DND-41 (cell line): Measurements from ENCODE around the gene NUP85.

Experiments
- EZH2 ChIP-seq: IDR thresholded peaks from 3 replicates; pipeline ENCODE4 v1.6.1; 2012; ENCODE audit warnings: borderline replicate concordance, low read depth, mild to moderate bottlenecking, moderate library complexity, low read length, inconsistent platforms; ENCODE audit not compliant: severe bottlenecking
- TF ChIP-seq, protein P1 (sequence below): IDR thresholded peaks from 2 replicates; pipeline ENCODE4 v1.5.1; 2012; ENCODE audit warnings: borderline replicate concordance, low read length, moderate library complexity, mild to moderate bottlenecking; ENCODE audit not compliant: poor library complexity, severe bottlenecking; ENCODE audit errors: extremely low read depth

DNA sequence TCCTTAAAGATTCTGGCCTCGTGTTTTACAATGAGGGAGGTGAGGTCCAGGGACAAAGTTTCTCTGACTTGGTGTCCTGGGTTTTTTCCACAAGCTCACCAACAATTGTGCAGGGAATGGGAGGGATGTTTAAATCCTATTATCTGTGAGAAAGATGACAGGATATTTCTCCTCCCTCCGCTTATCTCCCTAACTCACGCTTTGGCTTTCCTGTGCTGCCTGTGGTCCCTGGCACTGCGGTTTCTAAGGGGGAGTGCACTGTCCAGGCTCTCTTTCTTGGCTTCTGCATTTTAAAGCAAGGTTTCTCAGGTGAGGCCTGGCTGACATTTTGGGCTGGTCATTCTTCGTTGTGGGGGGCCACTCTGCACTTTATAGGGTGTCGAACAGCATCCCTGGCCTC lies 39.5 kb downstream of the NUP85 start:
- TF ChIP-seq, protein P1, sequence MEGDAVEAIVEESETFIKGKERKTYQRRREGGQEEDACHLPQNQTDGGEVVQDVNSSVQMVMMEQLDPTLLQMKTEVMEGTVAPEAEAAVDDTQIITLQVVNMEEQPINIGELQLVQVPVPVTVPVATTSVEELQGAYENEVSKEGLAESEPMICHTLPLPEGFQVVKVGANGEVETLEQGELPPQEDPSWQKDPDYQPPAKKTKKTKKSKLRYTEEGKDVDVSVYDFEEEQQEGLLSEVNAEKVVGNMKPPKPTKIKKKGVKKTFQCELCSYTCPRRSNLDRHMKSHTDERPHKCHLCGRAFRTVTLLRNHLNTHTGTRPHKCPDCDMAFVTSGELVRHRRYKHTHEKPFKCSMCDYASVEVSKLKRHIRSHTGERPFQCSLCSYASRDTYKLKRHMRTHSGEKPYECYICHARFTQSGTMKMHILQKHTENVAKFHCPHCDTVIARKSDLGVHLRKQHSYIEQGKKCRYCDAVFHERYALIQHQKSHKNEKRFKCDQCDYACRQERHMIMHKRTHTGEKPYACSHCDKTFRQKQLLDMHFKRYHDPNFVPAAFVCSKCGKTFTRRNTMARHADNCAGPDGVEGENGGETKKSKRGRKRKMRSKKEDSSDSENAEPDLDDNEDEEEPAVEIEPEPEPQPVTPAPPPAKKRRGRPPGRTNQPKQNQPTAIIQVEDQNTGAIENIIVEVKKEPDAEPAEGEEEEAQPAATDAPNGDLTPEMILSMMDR: no peak
- TF ChIP-seq EZH2: no peak
